ENCODE data around the gene ICAM2.

DNA sequence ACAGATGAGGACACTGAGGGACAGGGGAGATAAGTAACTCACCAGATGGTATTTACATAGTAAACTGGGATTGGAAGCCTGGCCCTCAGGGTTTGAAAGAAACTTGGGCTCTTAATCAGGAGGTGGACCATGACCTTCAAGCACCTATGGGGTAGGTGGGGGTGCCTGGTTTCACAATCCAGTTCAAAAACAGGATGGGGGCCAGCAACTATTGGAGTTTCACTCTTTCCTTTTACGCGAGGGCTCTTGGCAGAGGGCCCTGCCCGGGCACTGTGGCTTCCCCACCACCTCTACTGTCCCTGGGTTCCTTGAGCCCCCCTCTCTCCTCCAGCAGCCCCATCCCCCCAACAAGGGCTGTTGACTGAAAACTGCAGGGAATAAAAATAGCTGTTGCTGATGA, 33.6 kb downstream of the ICAM2 start:
- TF ChIP-seq, protein P1, sequence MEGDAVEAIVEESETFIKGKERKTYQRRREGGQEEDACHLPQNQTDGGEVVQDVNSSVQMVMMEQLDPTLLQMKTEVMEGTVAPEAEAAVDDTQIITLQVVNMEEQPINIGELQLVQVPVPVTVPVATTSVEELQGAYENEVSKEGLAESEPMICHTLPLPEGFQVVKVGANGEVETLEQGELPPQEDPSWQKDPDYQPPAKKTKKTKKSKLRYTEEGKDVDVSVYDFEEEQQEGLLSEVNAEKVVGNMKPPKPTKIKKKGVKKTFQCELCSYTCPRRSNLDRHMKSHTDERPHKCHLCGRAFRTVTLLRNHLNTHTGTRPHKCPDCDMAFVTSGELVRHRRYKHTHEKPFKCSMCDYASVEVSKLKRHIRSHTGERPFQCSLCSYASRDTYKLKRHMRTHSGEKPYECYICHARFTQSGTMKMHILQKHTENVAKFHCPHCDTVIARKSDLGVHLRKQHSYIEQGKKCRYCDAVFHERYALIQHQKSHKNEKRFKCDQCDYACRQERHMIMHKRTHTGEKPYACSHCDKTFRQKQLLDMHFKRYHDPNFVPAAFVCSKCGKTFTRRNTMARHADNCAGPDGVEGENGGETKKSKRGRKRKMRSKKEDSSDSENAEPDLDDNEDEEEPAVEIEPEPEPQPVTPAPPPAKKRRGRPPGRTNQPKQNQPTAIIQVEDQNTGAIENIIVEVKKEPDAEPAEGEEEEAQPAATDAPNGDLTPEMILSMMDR (IDR thresholded peaks at IDR 0.05; ENCODE audit: low read depth, low read length, missing input control): no peak
- TF ChIP-seq YY1 (IDR thresholded peaks at IDR 0.05): no peak
- TF ChIP-seq, protein P2, sequence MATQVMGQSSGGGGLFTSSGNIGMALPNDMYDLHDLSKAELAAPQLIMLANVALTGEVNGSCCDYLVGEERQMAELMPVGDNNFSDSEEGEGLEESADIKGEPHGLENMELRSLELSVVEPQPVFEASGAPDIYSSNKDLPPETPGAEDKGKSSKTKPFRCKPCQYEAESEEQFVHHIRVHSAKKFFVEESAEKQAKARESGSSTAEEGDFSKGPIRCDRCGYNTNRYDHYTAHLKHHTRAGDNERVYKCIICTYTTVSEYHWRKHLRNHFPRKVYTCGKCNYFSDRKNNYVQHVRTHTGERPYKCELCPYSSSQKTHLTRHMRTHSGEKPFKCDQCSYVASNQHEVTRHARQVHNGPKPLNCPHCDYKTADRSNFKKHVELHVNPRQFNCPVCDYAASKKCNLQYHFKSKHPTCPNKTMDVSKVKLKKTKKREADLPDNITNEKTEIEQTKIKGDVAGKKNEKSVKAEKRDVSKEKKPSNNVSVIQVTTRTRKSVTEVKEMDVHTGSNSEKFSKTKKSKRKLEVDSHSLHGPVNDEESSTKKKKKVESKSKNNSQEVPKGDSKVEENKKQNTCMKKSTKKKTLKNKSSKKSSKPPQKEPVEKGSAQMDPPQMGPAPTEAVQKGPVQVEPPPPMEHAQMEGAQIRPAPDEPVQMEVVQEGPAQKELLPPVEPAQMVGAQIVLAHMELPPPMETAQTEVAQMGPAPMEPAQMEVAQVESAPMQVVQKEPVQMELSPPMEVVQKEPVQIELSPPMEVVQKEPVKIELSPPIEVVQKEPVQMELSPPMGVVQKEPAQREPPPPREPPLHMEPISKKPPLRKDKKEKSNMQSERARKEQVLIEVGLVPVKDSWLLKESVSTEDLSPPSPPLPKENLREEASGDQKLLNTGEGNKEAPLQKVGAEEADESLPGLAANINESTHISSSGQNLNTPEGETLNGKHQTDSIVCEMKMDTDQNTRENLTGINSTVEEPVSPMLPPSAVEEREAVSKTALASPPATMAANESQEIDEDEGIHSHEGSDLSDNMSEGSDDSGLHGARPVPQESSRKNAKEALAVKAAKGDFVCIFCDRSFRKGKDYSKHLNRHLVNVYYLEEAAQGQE (IDR thresholded peaks at IDR 0.05): no peak
- TF ChIP-seq, protein P3, sequence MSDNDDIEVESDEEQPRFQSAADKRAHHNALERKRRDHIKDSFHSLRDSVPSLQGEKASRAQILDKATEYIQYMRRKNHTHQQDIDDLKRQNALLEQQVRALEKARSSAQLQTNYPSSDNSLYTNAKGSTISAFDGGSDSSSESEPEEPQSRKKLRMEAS (IDR thresholded peaks at IDR 0.05): no peak
- no peak for TF ChIP-seq SP1 (IDR thresholded peaks at IDR 0.05)
- TF ChIP-seq FOXA2 (IDR thresholded peaks at IDR 0.05): no peak
- TF ChIP-seq EGR1 (IDR thresholded peaks at IDR 0.05; ENCODE audit: low read depth in 2 of 2): no peak
- TF ChIP-seq JUND (IDR thresholded peaks at IDR 0.05): no peak
- no peak for TF ChIP-seq RAD21 (IDR thresholded peaks at IDR 0.05)

Data from liver (tissue), 3 donors.